ENCODE data around the gene PUDP. TPM values are rescaled to one million over a fixed set of nuclear protein-coding genes. Genes with fewer than 3 reads are reported as not detected.

PUDP gene
- total RNA-seq, 1 donor from 2014 or later: 14.7 TPM

DNA sequence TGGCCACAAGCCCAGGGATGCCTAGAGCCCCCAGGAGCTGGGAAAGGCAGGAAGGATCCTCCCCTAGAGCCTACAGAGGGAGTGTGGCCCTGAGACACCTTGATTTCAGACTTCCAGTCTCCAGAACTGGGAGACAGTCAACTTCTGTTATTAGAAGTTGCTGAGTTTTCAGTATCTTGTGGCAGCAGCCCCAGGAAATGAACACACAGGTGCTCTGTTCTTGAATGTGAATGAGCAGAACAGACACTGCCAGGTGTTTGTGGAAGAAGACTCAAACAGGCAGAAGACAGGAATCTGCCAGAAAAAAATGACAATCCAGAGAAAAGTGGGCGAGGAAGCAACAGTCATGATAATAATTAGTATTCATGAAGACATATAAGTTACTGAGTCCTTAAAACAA lies 64.9 kb downstream of the PUDP start:
- Mint-ChIP-seq H3K9me3 (ENCODE audit: low read depth) (no peaks in the 10 kb centered on the region), H3K4me1 (ENCODE audit: low read depth) (peaks cover 26% of the 10 kb centered on the region), H3K27ac (ENCODE audit: unreplicated experiment) (peak overlapping the region; percentile 2), H3K27me3 (ENCODE audit: low read depth) (peaks cover 2% of the 10 kb centered on the region), H3K36me3 (ENCODE audit: low read depth) (peaks cover 8% of the 10 kb centered on the region), H3K4me3 (ENCODE audit: unreplicated experiment) (no peak overlapping the region)
- TF ChIP-seq, protein P1, sequence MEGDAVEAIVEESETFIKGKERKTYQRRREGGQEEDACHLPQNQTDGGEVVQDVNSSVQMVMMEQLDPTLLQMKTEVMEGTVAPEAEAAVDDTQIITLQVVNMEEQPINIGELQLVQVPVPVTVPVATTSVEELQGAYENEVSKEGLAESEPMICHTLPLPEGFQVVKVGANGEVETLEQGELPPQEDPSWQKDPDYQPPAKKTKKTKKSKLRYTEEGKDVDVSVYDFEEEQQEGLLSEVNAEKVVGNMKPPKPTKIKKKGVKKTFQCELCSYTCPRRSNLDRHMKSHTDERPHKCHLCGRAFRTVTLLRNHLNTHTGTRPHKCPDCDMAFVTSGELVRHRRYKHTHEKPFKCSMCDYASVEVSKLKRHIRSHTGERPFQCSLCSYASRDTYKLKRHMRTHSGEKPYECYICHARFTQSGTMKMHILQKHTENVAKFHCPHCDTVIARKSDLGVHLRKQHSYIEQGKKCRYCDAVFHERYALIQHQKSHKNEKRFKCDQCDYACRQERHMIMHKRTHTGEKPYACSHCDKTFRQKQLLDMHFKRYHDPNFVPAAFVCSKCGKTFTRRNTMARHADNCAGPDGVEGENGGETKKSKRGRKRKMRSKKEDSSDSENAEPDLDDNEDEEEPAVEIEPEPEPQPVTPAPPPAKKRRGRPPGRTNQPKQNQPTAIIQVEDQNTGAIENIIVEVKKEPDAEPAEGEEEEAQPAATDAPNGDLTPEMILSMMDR (IDR thresholded peaks at IDR 0.05): no peak
- no peak for DNase-seq (ENCODE audit: low spot score)

DNA sequence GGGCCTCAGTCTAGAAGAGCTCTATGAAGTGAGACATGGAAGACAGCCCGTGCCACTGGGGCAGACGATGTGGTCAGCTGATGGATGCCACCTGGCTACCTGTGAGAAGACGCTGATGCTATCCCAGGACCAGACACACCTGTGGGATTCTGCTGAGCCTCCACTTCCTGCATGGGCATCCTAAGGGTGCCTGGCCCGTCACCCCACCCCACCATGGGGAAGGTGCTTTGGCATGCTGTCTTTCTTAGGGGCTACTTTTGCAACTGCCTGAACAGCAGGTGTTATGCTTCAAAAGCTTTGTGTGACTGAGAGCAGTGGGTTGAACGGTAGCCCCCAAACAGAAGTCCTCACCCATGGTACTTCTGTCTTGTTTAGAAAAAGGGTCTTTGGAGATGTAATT lies 65.4 kb downstream of the PUDP start:
- TF ChIP-seq, protein P1 (IDR thresholded peaks at IDR 0.05): no peak
- Mint-ChIP-seq H3K4me3 (ENCODE audit: unreplicated experiment) (no peak overlapping the region), H3K9me3 (ENCODE audit: low read depth) (no peaks in the 10 kb centered on the region), H3K27ac (ENCODE audit: unreplicated experiment) (no peak overlapping the region), H3K4me1 (ENCODE audit: low read depth) (peaks cover 26% of the 10 kb centered on the region), H3K36me3 (ENCODE audit: low read depth) (peaks cover 8% of the 10 kb centered on the region), H3K27me3 (ENCODE audit: low read depth) (peaks cover 2% of the 10 kb centered on the region)
- no peak for DNase-seq (ENCODE audit: low spot score)

GRCh38 chrX:7077241-7078230 lies 70.4 kb downstream of the PUDP start:
- H3K27ac Mint-ChIP-seq (ENCODE audit: unreplicated experiment): no peak overlapping the region

DNA sequence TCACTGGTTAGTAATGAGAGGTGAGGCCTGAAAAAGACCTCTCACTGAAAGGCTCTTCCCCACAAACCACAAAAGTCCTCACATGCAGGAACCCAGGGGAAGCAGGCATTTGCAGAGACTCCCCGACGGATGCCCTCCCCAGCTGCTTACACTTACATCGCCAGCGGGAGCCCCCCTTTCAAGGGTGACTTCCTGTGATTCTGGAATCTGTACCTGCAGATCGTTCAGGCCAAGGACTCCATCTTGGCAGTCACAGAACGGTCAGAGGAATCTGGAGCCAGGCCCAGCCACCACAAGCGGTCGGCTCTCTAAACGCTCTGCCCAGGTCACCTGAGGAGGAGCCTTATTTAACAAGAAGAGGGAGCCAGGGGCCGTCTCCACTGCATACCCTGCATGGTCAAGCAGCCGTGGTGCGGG lies 71.7 kb downstream of the PUDP start:
- TF ChIP-seq, protein P1 (IDR thresholded peaks at IDR 0.05): no peak
- no peak overlapping the region for H3K27ac Mint-ChIP-seq (ENCODE audit: unreplicated experiment)

More at GRCh38 chrX:7077241-7078230, 70.4 kb downstream of the PUDP start:
- Mint-ChIP-seq H3K9me3 (ENCODE audit: low read depth) (no peaks in the 10 kb centered on the region), H3K27me3 (ENCODE audit: low read depth) (peaks cover 2% of the 10 kb centered on the region), H3K4me3 (ENCODE audit: unreplicated experiment) (no peak overlapping the region), H3K36me3 (ENCODE audit: low read depth) (peaks cover 15% of the 10 kb centered on the region), H3K4me1 (ENCODE audit: low read depth) (peaks cover 4% of the 10 kb centered on the region)
- no peak for DNase-seq (ENCODE audit: low spot score)
- TF ChIP-seq, protein P1 (IDR thresholded peaks at IDR 0.05): no peak

GRCh38 chrX:7074908-7075204 lies 73.1 kb downstream of the PUDP start:
- no peak for DNase-seq (ENCODE audit: low spot score)
- Mint-ChIP-seq H3K27me3 (ENCODE audit: low read depth) (no peaks in the 10 kb centered on the region), H3K27ac (ENCODE audit: unreplicated experiment) (no peak overlapping the region), H3K36me3 (ENCODE audit: low read depth) (peaks cover 10% of the 10 kb centered on the region), H3K9me3 (ENCODE audit: low read depth) (no peaks in the 10 kb centered on the region), H3K4me3 (ENCODE audit: unreplicated experiment) (no peak overlapping the region), H3K4me1 (ENCODE audit: low read depth) (peaks cover 4% of the 10 kb centered on the region)
- TF ChIP-seq, protein P1 (IDR thresholded peaks at IDR 0.05): peak; percentile 36

More for the DNA sequence above, 71.7 kb downstream of the PUDP start:
- peaks cover under 1% of the 10 kb centered on the region for H3K27me3 Mint-ChIP-seq (ENCODE audit: low read depth)
- peaks cover 4% of the 10 kb centered on the region for H3K4me1 Mint-ChIP-seq (ENCODE audit: low read depth)
- no peaks in the 10 kb centered on the region for H3K9me3 Mint-ChIP-seq (ENCODE audit: low read depth)
- H3K36me3 Mint-ChIP-seq (ENCODE audit: low read depth): peaks cover 8% of the 10 kb centered on the region
- H3K4me3 Mint-ChIP-seq (ENCODE audit: unreplicated experiment): no peak overlapping the region
- DNase-seq (ENCODE audit: low spot score): no peak

Data from chondrocyte (in vitro differentiated cells).